Endodermal cell (in vitro differentiated cells): Measurements from ENCODE around the gene PIK3R5. TPM values are rescaled to one million over a fixed set of nuclear protein-coding genes. Genes with fewer than 3 reads are reported as not detected.

Source experiments
- DNase-seq: peaks from one replicate; pipeline ENCODE4 v3.0.0-alpha.2; 2017
- H3K27ac ChIP-seq: 2 replicates; pipeline ENCODE4 v1.5.1; 2013; ENCODE audit warnings: mild to moderate bottlenecking, low read depth, low read length, moderate library complexity
- H3K27me3 ChIP-seq: 2 replicates; pipeline ENCODE4 v1.6.1; 2013; ENCODE audit warnings: mild to moderate bottlenecking, low read length, moderate library complexity; ENCODE audit not compliant: insufficient read depth, control insufficient read depth, poor library complexity, severe bottlenecking
- H3K36me3 ChIP-seq: 2 replicates; pipeline ENCODE4 v1.7.0; 2013; ENCODE audit warnings: mild to moderate bottlenecking, low read length, moderate library complexity; ENCODE audit not compliant: control insufficient read depth, insufficient read depth
- H3K4me1 ChIP-seq: one replicate; pipeline ENCODE4 v1.7.0; 2013; ENCODE audit warnings: low read length; ENCODE audit not compliant: control insufficient read depth, insufficient read depth
- H3K4me3 ChIP-seq: 2 replicates; pipeline ENCODE4 v1.5.1; 2013; ENCODE audit warnings: mild to moderate bottlenecking, low read length, moderate library complexity
- H3K9ac ChIP-seq: 2 replicates; pipeline ENCODE4 v1.6.1; 2013; ENCODE audit warnings: mild to moderate bottlenecking, low read length, moderate library complexity; ENCODE audit not compliant: poor library complexity, severe bottlenecking; ENCODE audit errors: extremely low read depth
- H3K9me3 ChIP-seq: 2 replicates; pipeline ENCODE4 v1.6.1; 2013; ENCODE audit warnings: mild to moderate bottlenecking, low read length, moderate library complexity; ENCODE audit not compliant: control insufficient read depth
- H3K27ac Mint-ChIP-seq: 2 replicates; pipeline ENCODE4 v1.8.0; 2020; ENCODE audit warnings: mixed read lengths
- H3K27me3 Mint-ChIP-seq: 2 replicates; pipeline ENCODE4 v1.8.0; 2021; ENCODE audit warnings: mild to moderate bottlenecking, mixed read lengths; ENCODE audit not compliant: insufficient read depth
- H3K36me3 Mint-ChIP-seq: 2 replicates; pipeline ENCODE4 v1.8.0; 2020; ENCODE audit warnings: low read depth, mixed read lengths
- H3K4me1 Mint-ChIP-seq: 2 replicates; pipeline ENCODE4 v1.8.0; 2020; ENCODE audit warnings: mixed read lengths
- H3K4me3 Mint-ChIP-seq: 2 replicates; pipeline ENCODE4 v1.8.0; 2020; ENCODE audit warnings: mild to moderate bottlenecking, moderate library complexity, mixed read lengths
- H3K9me3 Mint-ChIP-seq: 2 replicates; pipeline ENCODE4 v1.8.0; 2020; ENCODE audit warnings: mild to moderate bottlenecking, mixed read lengths
- WGBS, 2 experiments: methylation state at CpG; one replicate each; pipeline versions ENCODE4 v1.1.5 to v1.1.7; 2013; ENCODE audit warnings: missing lambda C conversion rate in 2 of 2, mixed read lengths in 1 of 2; ENCODE audit not compliant: insufficient coverage in 1 of 2, insufficient read length in 1 of 2; 5-methylcytosine and 5-hydroxymethylcytosine counted together
- total RNA-seq, 2 donors: library from RNA; stranded (reverse); fragmentation: NEBNext Ultra II Directional in 1 of 2; extraction: Animal tissue kit (Norgen Biotek cat#: 25700) in 1 of 2; gene quantifications; 2 replicates in 1 of 2; 3 replicates in 1 of 2; pipeline ENCODE4 v1.2.1, GENCODE V29; 2021
- TF ChIP-seq, protein P1 (sequence below): fragments of 200-600 bp; sonication (generic); conservative IDR thresholded peaks from 2 replicates; pipeline ENCODE4 v1.5.0; 2021; ENCODE audit warnings: antibody characterized with exemption, mild to moderate bottlenecking

The PIK3R5 gene
- total RNA-seq, 2 donors from 2014 or later: 10.4 to 37.0 TPM

DNA sequence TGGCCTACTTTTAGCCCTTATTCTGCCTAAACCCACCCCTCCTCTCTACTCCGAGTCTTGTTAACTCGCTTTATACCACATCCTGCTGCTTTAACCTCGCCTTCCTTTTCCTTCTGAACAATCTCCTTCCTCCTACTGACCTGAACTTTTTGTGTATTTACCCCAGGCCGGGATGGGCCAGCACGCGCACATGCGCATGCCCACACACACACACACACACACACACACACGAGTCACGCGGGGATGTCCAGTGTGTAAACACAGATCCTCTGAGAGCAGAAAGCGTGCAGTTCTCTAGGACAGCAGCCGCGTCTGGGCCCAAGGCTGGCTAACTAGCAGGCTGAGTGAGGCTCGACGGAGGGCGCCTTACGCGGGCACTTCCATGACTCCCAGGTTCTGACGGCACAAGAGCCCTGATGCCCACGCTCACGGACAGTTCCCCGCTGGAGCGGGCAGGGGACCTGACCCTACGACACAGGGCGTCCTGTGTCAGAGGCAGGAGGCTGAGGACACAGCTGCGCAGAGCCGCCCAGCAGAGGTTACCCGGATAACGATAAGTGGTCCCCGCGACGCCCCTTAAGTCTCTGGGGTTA lies 610 bp downstream of the PIK3R5 start:
- TF ChIP-seq, protein P1, sequence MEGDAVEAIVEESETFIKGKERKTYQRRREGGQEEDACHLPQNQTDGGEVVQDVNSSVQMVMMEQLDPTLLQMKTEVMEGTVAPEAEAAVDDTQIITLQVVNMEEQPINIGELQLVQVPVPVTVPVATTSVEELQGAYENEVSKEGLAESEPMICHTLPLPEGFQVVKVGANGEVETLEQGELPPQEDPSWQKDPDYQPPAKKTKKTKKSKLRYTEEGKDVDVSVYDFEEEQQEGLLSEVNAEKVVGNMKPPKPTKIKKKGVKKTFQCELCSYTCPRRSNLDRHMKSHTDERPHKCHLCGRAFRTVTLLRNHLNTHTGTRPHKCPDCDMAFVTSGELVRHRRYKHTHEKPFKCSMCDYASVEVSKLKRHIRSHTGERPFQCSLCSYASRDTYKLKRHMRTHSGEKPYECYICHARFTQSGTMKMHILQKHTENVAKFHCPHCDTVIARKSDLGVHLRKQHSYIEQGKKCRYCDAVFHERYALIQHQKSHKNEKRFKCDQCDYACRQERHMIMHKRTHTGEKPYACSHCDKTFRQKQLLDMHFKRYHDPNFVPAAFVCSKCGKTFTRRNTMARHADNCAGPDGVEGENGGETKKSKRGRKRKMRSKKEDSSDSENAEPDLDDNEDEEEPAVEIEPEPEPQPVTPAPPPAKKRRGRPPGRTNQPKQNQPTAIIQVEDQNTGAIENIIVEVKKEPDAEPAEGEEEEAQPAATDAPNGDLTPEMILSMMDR: no peak
- peaks cover 3% of the 10 kb centered on the region for H3K4me1 Mint-ChIP-seq
- no peak for DNase-seq
- peak overlapping the region; percentile 58 for H3K4me3 Mint-ChIP-seq
- 88 to 91% methylated on average over 21 to 32 of the region's 32 CpGs for WGBS, 2 experiments
- no peak overlapping the region for H3K27ac Mint-ChIP-seq
- H3K27me3 Mint-ChIP-seq: peaks cover 54% of the 10 kb centered on the region
- H3K36me3 Mint-ChIP-seq: peaks cover 17% of the 10 kb centered on the region
- H3K4me1 ChIP-seq: no peaks in the 10 kb centered on the region
- H3K27ac ChIP-seq: no peak overlapping the region
- H3K9ac ChIP-seq: no peak overlapping the region
- peak overlapping the region; percentile 40 for H3K4me3 ChIP-seq
- H3K27me3 ChIP-seq: peaks cover 39% of the 10 kb centered on the region
- H3K36me3 ChIP-seq: no peaks in the 10 kb centered on the region
- H3K9me3 Mint-ChIP-seq: peaks cover 20% of the 10 kb centered on the region
- no peaks in the 10 kb centered on the region for H3K9me3 ChIP-seq

DNA sequence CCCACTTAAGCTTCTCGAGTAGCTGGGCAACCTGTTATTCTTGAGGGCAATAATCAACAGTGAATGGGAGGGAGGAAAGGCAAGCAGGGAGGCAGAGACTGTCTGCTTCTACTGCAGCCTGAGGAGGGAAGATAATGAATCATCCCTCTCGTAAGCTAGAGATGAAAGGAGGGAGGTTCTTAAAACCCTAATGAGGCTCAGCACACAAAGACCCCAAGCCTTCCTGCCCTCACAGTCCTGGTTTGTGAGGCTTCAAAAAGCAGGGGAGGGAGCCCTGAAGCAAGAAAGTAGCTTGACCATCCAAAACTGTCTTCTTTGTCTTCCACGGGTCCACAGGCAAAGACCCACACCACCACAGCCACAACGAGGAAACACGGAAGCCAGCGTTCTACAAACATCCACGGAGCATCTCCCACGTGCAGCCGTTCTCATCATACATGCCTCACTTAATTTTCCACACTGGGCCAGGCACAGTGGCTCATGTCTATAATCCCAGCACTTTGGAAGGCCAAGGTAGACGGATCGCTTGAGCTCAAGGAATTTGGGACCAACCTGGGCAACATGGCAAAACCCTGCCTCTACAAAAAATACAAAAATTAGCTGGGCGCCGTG lies 1.8 kb downstream of the PIK3R5 start:
- Mint-ChIP-seq H3K4me1 (peaks cover 3% of the 10 kb centered on the region), H3K4me3 (no peak overlapping the region)

DNA sequence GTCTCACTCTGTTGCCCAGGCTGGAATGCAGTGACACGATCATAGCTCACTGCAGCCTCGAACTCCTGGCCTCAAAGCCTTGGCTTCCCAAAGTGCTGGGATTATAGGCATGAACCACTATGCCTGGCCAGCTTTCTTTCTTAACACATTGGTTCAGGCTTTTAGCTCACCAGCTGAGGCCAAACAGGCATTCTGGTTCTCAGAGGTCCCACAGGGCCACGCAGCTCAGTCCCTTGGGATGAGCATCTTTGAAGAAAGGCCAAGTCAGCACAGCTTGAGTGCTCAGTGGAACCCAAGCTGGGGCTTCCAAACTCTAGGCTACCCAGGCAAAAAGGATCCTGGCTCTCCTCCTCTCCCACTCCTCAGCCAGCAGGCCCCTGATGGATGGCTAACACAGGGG lies 2.5 kb downstream of the PIK3R5 start:
- H3K9me3 ChIP-seq: no peaks in the 10 kb centered on the region
- no peak overlapping the region for H3K4me3 ChIP-seq
- no peaks in the 10 kb centered on the region for H3K4me1 ChIP-seq
- Mint-ChIP-seq H3K27me3 (peaks cover 55% of the 10 kb centered on the region), H3K9me3 (peaks cover 14% of the 10 kb centered on the region), H3K4me1 (peaks cover 3% of the 10 kb centered on the region), H3K4me3 (no peak overlapping the region), H3K36me3 (peaks cover 12% of the 10 kb centered on the region), H3K27ac (no peak overlapping the region)
- no peak overlapping the region for H3K27ac ChIP-seq
- TF ChIP-seq, protein P1: no peak
- WGBS, 2 experiments: 94% methylated on average over 3 of the region's 3 CpGs
- H3K9ac ChIP-seq: no peak overlapping the region
- H3K27me3 ChIP-seq: peaks cover 39% of the 10 kb centered on the region
- H3K36me3 ChIP-seq: no peaks in the 10 kb centered on the region
- DNase-seq: no peak

More for the DNA sequence above, 1.8 kb downstream of the PIK3R5 start:
- DNase-seq: no peak
- Histone ChIP-seq H3K27ac (no peak overlapping the region), H3K36me3 (no peaks in the 10 kb centered on the region), H3K4me1 (no peaks in the 10 kb centered on the region), H3K4me3 (no peak overlapping the region), H3K9me3 (no peaks in the 10 kb centered on the region), H3K9ac (no peak overlapping the region), H3K27me3 (peaks cover 39% of the 10 kb centered on the region)
- 79 to 87% methylated on average over 6 to 13 of the region's 13 CpGs for WGBS, 2 experiments
- H3K27me3 Mint-ChIP-seq: peaks cover 58% of the 10 kb centered on the region
- TF ChIP-seq, protein P1: no peak
- H3K9me3 Mint-ChIP-seq: peaks cover 20% of the 10 kb centered on the region
- H3K27ac Mint-ChIP-seq: no peak overlapping the region
- peaks cover 17% of the 10 kb centered on the region for H3K36me3 Mint-ChIP-seq
